HG03457 (cell line): Measurements from ENCODE around the gene NUFIP1.
"Not testable (repeated sequence)": the region's sequence is repeated elsewhere in the genome, so short reads cannot be mapped to it uniquely, and the experiment has no call there.

ENCODE experiments used
- ATAC-seq: cut with Tn5 transposase; IDR thresholded peaks from one replicate; pipeline ENCODE4 v1.9.1; 2021; ENCODE audit warnings: moderate number of reproducible peaks; ENCODE audit not compliant: unreplicated experiment

NUFIP1 gene

DNA sequence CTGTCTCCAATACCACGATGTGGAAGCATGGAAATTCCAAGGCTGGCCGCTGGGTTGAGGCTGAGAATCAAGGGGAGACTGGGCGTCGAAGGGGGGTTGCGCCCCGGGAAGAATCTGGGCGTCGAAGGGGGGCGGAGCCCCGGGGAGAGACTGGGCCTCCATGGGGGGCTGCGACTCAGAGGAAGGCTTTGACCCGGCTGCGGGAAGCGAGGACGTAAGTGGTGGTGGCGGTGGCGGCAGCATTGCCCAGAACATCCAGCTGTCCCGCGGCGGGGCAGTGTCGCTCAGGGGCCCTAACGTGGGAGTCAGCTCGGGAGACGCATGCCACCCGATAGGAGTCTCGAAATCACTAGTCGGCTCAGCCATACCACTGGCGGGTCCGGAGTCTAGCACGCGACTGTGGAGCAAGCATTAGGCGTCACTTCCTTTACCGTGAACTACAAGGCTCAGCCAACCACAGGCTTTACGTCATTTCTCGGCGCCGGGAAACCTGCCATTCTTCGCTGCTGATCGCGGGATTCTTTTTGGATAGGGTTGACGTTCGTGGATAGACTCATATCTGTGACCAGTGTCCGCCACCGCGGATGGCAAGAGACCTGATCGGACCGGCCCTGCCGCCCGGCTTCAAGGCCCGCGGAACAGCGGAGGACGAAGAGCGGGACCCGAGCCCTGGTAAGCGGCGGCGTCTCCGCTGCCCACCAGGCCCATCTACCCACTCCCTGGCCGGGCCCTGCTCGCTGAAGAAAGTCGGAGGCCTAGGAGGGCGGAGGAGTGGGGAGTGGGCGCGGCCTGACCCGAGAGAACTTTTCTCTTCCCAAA lies at the start of gene NUFIP1, which contains the start of gene GPALPP1:
Gene NUFIP1, minus strand, starts transcription at position 401 of the 819 bp plus-strand sequence. Its CDS starts 35 bp downstream, at position 366.
Gene GPALPP1, plus strand, starts transcription at position 468 of the 819 bp plus-strand sequence. Its CDS starts 117 bp downstream, at position 585.
- peak; percentile 87 for ATAC-seq

DNA sequence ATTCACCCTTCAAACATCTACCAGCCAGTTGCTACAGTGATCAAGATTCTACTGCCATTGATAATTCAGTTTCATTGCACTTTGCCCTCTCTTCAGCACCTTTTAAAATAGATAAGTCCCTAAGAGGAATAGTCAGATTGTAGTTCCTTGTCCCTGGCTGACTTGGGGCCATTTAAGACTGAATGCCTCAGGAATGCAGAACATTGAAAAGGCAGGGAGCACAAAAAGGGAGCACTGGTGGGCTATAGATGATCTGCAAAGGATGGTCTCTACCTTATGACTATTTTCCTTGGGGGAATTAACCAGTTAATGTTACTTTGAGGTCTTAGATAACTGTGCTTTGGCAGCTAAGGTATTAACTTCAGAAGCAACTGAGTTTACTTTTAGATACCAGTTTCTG lies 46.9 kb upstream of the NUFIP1 start:
- no peak for ATAC-seq

DNA sequence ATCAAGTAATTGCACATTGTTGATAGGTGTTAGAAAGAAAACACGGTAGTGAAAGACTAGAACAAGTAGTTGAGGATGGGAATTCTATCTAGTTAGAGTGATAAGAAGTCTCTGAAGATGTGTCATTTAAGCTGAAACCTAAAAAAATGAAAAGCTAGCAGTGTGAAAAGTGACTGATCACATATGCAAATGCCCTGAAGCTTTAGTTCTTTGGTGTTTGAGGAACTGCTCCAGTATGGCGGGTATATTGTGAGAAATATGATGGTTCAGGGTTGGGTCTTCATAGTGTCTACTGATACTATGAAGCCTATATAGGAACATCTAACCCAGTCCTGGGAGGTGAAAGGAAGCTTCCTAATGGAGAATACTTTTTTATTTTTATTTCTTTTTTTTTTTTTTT lies 45.1 kb upstream of the NUFIP1 start:
- no peak for ATAC-seq

DNA sequence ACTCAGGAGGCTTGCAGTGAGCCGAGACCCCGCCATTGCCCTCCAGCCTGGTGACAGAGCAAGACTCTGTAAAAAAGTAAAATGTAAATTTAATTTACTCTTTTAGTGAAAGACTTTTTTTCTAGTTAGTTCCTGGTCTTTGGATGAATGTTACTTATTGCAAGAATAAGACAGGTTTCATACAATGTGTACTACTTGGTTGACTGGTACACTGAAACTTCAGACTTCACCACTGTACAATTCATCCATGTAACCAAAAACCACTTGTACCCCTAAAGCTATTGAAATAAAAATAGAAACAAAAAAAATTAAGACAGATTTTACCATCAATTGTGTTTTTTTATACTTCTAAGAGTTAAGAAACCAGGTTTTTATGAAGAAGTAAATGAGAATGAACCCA lies 35.6 kb upstream of the NUFIP1 start:
- ATAC-seq = no peak

DNA sequence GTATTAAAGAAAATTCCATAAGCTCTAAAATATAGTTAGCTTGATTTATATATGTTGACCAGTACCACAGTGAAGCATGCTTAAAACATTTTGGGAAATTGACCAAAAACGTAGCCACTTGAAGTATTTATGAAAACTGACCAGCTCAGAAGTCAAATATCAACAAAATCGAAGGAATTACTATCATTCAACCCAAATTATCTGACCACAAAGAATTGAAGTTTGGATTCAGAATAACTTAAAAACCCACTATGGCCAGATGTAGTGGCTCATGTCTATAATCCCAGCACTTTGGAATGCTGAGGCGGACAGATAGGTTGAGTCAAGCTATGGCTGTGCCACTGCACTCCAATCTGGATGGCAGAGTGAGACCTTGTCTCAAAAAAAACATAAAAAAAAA lies 32.0 kb upstream of the NUFIP1 start:
- no peak for ATAC-seq

DNA sequence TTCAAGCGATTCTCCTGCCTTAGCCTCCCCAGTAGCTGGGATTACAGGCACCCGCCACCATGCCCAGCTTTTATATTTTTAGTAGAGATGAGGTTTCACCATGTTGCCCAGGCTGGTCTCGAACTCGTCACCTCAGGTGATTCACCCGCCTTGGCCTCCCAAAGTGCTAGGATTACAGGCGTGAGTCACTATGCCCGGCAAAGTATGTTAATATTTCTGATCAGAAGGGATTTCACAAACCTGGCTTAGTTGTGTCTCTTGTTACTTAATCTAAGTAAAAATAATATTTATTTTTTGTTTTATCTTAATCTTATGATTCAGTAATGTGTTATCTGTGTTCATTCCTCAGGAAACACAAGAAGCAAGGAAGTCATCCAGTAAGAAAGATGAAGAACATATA lies 30.7 kb upstream of the NUFIP1 start:
- not testable (repeated sequence) for ATAC-seq

DNA sequence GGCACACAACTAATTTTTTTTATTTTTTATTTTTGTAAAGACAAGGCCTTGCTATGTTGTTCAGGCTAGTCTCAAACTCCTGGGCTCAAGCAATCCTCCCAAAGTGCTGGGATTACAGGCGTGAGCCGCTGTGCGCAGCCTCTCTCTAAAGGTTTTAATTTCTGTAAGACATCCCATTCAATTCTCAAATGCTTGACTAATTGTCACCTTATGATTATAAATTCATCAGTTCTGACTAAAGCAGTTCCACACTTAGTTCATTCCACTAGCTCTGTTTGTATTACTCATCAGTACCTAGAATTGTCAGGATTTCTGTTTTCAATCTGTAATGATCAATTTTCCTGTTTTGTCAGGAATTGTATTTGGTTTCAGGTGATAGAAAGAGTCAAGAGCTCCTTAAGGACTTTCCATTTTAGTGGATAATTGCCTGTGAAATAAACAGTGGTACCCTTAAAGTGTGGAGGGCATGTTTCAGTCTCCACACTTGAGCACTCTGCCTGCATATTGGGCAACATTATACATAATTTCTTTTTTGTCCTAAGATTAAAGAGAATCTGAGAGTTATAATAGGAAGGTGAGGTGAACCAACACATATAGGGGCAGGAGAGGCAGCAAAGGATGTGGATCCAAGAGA lies 27.6 kb upstream of the NUFIP1 start:
- ATAC-seq = no peak

DNA sequence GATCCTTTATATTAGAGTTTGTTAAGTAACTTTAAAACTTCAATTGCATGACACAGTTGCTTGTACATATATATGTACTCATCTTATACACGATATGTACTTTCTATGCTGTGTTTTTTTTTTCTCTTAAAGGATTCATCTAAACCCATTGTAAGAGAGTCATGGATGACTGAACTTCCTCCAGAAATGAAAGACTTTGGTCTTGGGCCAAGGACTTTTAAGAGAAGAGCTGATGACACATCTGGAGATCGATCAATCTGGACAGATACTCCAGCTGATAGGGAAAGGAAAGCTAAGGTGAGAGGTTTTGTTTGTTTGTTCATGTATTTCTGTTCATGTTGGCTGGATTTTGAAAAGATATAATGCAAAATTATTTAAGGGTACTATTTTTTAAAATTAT lies 26.0 kb upstream of the NUFIP1 start:
- no peak for ATAC-seq

DNA sequence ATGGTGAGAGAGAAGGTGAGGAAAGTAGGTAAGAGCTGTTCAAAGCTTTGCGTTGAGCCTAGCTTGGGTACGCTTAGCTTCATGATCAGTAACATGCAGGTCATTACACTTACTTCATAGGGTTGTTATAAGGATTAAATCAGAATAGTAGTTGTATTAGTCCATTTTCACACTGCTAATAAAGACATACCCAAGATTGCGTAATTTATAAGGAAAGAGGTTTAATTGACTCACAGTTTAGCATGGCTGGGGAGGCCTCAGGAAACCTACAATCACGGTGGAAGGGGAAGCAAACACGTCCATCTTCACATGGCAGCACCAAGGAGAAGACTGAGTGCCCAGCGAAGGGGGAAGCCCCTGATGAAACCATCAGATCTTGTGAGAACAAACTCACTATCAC lies 21.9 kb upstream of the NUFIP1 start:
- no peak for ATAC-seq

DNA sequence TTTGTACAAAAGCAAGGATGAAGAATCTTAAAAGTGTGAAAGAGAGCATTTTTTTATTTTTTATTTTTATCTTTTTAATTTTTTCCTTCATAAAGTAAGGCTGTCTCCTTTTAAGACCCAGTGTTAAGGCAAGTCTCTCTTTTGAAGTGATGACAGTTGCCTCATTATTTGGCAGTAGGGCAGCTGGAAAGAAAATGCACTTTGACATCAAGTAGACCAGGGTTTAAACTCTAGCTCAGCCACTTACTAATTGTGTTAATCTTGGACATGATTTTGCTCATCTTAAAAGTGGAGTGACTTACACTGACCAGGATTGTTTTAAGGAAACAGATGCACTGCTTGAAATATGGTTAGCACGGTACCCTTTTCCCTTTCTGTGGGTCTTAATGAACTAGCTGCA lies 18.6 kb upstream of the NUFIP1 start:
- ATAC-seq = no peak

DNA sequence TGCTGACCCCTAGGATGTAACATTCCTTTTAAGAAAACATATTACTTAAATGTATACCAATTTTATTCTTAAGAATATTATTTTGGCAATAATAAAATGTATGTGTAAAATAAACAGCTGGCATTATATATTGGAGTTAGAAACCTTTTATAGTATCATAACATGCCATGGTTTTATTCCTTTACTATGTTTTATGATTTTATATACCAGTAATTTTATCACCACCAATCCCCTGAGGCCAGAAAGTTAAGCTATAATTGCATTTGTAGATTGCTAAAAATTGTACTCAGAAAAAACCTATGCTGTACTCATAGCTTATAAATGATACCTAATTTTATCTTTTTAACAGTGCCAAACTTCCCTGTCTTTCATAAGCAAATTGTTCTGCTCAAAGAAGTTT lies 18.0 kb upstream of the NUFIP1 start:
- no peak for ATAC-seq

DNA sequence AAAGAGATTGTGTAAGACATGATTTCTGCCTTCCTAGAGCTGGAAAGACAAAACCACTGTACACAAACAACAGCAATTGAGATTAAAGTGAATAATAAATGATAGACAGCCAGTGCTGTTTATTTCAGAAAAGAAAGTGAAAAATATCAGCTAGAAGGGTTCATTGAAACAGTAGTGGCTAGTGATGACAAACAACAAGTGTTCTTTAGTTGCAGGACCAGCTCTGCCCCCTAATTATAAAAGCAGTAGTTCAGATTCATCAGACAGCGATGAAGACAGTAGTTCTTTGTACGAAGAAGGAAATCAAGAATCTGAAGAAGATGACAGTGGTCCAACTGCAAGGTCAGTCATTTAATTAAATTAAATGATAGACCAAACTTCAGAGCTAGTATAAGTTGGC lies 14.8 kb upstream of the NUFIP1 start:
- ATAC-seq = no peak

DNA sequence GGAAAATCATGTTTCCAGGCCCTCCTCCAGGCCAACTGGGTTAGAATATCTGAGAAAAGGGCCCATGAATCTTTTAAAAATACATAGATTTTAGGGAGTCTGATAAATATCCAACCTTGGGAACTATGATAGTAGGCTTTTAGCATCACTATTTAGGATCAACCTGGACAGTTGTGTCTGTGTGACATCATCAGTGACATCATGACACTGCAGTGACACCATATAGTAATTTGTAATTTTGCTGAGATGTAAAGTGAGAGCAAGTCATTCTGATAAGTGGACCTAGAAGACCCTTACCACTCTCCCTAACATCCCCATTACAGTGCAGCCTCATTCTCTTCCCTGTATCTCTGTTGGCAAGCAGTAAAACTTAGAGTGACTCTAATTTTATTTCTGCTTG lies 14.1 kb upstream of the NUFIP1 start:
- ATAC-seq = no peak

DNA sequence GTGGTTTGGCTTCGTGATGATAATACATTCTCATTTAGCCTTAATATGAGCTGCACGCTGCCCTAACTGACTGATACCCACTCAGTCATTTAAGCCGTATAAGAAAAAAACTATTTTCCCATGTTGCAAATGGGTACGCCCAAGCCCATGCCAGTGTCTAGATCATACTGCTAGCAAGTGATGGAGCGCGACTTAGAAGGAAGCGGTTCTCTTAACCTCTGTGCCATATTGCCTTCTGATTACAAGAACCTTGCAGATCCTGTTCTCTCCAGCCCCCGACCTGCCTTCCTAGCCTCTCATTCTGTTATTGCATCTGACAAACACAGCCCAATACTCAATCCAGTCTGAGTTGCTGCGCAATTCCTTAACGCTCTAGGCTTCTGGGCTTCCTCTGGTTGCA lies 670 bp upstream of the NUFIP1 start:
- no peak for ATAC-seq

DNA sequence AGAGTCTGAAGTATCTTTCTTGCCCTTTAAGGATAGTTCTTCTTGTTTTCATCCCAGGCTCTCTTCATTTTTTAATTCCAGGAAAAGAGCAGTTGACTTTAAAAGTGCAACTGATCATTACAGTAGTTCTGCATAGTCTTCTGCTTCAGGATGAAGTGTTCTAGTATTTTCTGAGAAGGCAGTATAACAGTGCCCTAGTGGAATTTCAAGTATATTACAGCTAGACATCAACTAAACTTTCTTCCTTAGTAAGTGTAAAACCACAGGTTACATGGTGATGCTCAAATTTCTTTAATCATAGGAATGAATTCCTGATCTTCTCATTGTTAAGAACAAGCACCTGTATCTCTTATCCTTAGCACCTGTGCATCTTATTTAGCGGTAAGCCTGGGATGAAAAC lies 10.9 kb downstream of the NUFIP1 start:
- no peak for ATAC-seq

DNA sequence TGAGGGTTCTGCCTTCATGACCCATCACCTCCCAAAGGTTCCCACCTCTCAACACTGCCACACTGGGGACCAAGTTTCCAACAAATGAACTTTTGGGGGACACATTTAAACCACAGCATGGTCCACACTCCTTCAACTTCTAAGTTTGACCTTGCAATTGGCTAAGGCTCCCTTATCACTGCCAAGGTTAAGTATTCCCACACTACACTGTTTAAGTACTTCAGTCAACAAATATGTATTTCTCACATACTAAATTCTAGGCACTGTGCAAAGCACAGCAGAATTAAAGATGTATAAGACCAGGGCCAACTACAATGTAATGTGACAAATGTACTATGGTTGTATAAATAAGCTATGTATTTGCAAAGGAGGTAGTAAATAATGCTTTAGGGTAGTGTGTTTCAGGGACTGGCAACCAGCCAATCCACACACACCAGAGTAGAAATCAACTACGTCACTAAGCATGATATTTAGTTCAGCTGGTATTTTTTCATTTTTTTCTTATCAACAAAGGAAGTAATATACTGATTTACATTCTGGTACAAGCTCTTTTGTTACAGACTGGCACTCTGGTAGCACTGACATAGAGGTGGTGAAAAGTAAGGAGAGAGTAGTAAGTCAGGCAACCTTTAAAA lies 12.2 kb downstream of the NUFIP1 start:
- ATAC-seq = no peak

DNA sequence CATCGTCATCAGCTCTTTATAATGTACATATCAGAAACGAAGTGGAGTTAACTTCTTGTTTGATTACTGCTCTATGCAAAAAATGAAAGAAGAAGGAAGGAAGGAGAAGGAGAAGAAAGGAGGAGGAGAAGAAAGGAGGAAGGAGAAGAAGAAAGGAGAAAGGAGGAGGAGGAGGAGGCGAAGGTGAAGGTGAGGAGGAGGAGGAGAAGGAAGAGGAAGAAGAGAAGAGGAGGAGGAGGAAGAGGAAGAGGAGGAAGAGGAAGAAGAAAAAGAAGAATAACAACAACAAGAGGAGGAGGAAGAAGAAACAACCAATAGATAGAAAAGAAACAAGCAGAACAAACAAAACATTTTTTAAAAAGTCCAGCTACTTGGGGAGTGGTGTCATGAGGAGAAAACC lies 13.1 kb downstream of the NUFIP1 start:
- no peak for ATAC-seq

DNA sequence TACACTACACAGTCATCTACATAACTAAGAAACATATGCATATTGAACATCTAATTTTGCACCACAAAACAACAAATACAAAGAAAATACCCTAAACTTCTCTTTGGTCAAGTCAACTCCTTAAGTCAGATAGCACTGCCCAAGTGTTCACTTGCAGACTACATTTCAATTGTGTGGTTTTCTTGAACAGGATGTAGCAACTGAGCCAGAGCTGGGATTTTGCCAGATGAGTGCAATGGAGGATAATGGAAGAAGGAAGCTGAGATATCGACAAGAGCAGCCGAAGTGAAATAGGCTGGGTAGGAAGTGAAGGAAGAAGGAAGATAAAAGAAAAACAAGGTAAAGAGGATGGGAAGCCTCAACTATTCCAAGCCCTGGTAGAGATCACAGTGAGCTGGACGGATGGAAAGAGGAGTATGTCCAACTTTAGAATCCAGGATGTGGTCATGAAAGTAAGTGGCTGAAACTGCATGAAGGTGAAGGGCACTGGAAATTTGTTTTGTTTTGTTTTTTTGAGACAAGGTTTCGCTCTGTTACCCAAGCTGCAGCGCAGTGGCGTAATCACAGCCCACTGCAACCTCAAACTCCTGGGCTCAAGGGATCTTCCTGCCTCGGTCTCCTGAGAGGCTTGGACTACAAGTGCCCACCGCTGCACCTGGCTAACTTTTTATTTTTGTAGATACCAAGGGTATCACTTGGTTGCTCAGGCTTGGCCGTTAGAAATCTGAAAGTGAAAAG lies 15.0 kb downstream of the NUFIP1 start:
- peak; percentile 48 for ATAC-seq

DNA sequence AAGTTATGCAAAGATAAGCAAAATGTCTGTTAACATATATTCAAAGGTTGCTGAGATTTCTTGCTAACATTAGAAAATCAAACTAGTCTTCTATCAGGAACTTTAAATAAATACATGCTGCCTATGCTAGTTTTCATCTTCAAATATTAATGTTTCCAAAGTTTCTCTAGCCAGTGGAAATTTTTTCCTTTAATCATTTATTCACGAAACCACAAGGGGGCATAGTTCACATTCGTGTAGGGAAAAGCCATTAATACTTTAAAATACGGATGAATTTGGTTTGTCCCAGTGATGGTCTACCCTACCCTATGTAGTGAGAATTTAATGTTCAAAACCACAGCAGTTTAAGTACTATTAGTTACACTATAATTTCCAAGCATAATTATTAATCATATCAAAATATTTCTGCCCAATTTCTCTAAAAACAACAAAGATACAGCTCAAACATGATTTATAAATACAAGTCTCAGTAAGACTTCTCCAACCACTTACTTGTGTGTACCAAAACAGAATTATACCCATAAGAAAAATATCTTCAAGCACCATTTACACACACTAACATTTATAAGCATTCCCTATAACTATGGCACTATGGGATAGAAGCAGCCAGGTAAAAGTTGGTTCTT lies 16.2 kb downstream of the NUFIP1 start:
- ATAC-seq = no peak

DNA sequence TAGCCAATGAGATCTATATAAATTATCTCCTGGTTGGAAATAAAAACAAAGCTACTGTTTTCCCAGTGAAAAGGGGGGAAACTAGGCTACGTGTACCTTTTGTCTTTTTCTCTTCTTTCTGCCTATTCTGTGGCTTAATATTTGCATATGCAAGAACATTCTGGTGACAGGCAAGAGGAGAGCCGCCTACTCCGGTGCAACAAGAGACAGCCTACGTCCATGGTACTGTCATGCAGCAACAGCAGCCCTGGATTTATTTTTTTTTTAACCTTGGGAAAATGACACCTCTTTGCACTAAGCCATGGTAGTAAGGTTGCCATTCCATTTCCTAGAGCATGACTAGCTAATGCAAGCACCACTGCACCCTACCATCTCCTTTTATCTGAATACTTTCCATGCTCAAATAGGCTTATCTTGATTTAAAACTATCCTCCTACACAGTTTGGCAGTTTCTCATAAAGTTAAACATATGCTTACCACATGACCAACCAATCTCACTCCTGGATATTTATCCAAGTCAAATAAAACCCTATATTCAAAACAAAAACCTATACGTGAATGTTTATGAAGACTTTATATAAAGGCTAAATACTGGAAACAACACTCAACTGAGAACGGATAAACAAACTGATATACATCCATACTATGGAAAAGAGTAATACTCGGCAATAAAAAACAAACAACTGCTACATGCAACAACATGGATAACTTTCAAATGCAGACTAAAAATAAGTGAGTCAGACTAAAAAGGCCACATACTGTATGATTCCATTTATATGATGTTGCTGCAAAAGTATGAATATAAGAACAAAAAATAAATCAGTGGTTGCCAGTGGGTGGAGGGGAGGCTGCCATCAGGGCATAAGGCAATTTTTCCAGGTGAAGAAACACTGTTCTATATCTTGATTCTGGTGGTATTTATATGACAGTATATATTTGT lies 17.3 kb downstream of the NUFIP1 start:
- no peak for ATAC-seq
